ENCODE results near the gene PDXK.

PDXK gene

DNA sequence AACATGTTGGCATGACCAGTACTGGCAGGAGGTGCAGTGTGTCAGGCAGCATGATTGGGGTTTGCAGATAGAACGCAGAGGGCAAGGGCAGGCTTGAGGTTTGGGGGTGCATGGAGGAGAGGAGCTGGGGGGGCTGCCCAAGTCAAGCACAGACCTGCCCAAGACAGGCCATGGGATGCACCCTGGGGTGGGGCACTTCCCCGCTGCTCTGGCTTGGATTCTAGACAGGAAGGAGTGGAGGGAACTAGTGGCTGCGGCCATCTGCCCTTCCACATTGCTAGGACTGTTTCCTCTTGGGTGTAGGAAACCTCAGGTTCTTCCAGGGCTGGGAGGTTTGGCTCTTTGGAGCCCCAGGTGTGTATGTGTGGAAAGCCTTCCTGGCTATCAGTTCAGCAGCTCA lies 3.0 kb downstream of the PDXK start:
- 0 out of 2 replicates have a peak, but pooled peaks cover 7% of the 10 kb centered on the region for H3K79me2 ChIP-seq (ENCODE audit: insufficient read depth, low read length)
- peak overlapping the region; percentile 84; the same call in 1 of the 2 replicates for H3K4me2 ChIP-seq (ENCODE audit: low read length)

DNA sequence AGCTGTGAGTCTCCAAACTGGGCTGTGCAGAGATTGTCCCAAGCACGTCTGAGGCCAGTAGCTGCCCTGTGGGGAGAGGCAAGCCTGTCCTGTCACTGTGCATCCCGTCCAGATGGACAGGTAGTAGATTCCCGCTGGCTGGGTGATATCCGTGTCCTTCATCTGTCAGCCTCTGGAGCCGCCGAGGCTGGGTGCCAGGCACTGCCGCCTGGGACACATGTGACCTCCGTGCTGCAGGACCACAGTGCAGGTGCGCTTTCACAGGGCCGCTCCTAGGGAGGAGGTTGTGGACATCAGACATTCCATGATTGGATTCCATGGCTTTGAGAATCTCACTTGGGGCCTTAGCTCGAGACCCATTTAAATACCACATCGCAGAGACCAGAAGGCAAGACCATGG lies 4.7 kb downstream of the PDXK start:
- H3K9me3 ChIP-seq (ENCODE audit: low read length), result no peaks in the 10 kb centered on the region
- H3K27me3 ChIP-seq (ENCODE audit: insufficient read depth, low read length), result no peaks in the 10 kb centered on the region
- 0 out of 2 replicates have a peak, but pooled peaks cover 7% of the 10 kb centered on the region for H3K79me2 ChIP-seq (ENCODE audit: insufficient read depth, low read length)
- H3K9ac ChIP-seq (ENCODE audit: low read length), result no peak overlapping the region; the same call in 1 of the 2 replicates
- no peak overlapping the region for H3K4me3 ChIP-seq (ENCODE audit: low read depth, low read length, poor library complexity, severe bottlenecking)
- H3F3A ChIP-seq (ENCODE audit: insufficient read depth, low read length), result no peaks in the 10 kb centered on the region
- peaks cover 76% of the 10 kb centered on the region for H3K4me1 ChIP-seq (ENCODE audit: insufficient read depth, low read length, severe bottlenecking)
- H2AFZ ChIP-seq (ENCODE audit: low read length), result no peak overlapping the region
- H3K27ac ChIP-seq (ENCODE audit: low read depth, low read length, poor library complexity, severe bottlenecking), result peak overlapping the region; percentile 91
- H3K9me2 ChIP-seq (ENCODE audit: low read depth, low read length), result no peaks in the 10 kb centered on the region
- H3K4me2 ChIP-seq (ENCODE audit: low read length), result no peak overlapping the region; the same call in 1 of the 2 replicates
- TF ChIP-seq EZH2 (IDR thresholded peaks at IDR 0.05; ENCODE audit: borderline replicate concordance, low read length), result no peak
- H3K36me3 ChIP-seq (ENCODE audit: insufficient read depth, low read length), result peaks cover 8% of the 10 kb centered on the region
- no peaks in the 10 kb centered on the region for H4K20me1 ChIP-seq (ENCODE audit: insufficient read depth, low read length)

More for the DNA sequence above, 3.0 kb downstream of the PDXK start:
- Histone ChIP-seq H3K9ac (ENCODE audit: low read length) (no peak overlapping the region; the same call in 1 of the 2 replicates), H3K27me3 (ENCODE audit: insufficient read depth, low read length) (peaks cover 6% of the 10 kb centered on the region), H3K9me2 (ENCODE audit: low read depth, low read length) (no peaks in the 10 kb centered on the region), H3K27ac (ENCODE audit: low read depth, low read length, poor library complexity, severe bottlenecking) (peak overlapping the region; percentile 29), H3K9me3 (ENCODE audit: low read length) (no peaks in the 10 kb centered on the region), H3F3A (ENCODE audit: insufficient read depth, low read length) (no peaks in the 10 kb centered on the region), H2AFZ (ENCODE audit: low read length) (no peak overlapping the region), H4K20me1 (ENCODE audit: insufficient read depth, low read length) (no peaks in the 10 kb centered on the region), H3K4me3 (ENCODE audit: low read depth, low read length, poor library complexity, severe bottlenecking) (no peak overlapping the region), H3K4me1 (ENCODE audit: insufficient read depth, low read length, severe bottlenecking) (peaks cover 66% of the 10 kb centered on the region), H3K36me3 (ENCODE audit: insufficient read depth, low read length) (peaks cover 8% of the 10 kb centered on the region)
- TF ChIP-seq, protein P1, sequence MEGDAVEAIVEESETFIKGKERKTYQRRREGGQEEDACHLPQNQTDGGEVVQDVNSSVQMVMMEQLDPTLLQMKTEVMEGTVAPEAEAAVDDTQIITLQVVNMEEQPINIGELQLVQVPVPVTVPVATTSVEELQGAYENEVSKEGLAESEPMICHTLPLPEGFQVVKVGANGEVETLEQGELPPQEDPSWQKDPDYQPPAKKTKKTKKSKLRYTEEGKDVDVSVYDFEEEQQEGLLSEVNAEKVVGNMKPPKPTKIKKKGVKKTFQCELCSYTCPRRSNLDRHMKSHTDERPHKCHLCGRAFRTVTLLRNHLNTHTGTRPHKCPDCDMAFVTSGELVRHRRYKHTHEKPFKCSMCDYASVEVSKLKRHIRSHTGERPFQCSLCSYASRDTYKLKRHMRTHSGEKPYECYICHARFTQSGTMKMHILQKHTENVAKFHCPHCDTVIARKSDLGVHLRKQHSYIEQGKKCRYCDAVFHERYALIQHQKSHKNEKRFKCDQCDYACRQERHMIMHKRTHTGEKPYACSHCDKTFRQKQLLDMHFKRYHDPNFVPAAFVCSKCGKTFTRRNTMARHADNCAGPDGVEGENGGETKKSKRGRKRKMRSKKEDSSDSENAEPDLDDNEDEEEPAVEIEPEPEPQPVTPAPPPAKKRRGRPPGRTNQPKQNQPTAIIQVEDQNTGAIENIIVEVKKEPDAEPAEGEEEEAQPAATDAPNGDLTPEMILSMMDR (IDR thresholded peaks at IDR 0.05; ENCODE audit: low read length), result no peak
- no peak for TF ChIP-seq EZH2 (IDR thresholded peaks at IDR 0.05; ENCODE audit: borderline replicate concordance, low read length)

DNA sequence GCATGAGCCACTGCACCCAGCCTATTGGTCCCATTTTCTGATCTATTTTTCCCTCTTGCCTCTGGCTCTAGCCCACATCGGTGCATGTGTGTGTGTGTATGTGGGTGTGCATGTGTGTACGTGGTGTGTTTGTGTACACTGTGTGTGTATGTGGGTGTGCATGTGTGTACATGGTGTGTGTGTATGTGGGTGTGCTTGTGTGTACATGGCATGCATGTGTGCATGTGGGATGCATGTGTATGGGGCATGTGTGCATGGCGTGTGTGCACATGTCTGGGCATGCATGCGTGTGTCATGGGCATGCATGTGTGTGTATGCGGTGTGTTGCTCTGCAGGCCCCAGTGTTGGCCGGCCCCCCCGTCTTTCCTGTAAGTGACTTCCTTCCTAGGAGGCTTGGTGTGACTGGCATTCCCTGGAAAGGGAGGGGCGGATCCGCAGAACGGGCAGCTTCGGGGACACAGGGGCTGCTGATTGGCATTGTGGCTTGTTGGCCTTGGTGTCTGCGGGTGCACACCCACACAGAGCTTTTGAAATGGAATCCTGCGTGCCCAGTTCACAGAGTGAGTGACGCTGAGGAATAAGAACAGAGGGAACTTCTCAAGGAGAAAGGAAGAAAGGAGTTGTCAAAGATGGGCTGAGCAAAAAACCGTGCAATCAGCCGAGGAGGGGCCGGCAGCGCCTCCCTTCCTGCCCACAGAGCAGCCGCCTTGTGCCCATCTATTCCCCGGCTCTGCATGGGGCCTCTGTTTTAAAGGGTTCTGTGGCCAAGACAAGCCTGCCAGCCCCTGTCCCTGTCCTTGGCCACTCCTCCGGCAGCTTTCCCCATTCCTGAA lies 8.0 kb downstream of the PDXK start:
- H3K36me3 ChIP-seq (ENCODE audit: insufficient read depth, low read length), result peaks cover 8% of the 10 kb centered on the region
- H3K4me3 ChIP-seq (ENCODE audit: low read depth, low read length, poor library complexity, severe bottlenecking), result peak overlapping the region; percentile 61
- H2AFZ ChIP-seq (ENCODE audit: low read length), result no peak overlapping the region
- no peak overlapping the region; the same call in 1 of the 2 replicates for H3K9ac ChIP-seq (ENCODE audit: low read length)
- H3K9me3 ChIP-seq (ENCODE audit: low read length), result no peaks in the 10 kb centered on the region
- H3K9me2 ChIP-seq (ENCODE audit: low read depth, low read length), result no peaks in the 10 kb centered on the region
- TF ChIP-seq, protein P1 (IDR thresholded peaks at IDR 0.05; ENCODE audit: low read length), result no peak
- TF ChIP-seq EZH2 (IDR thresholded peaks at IDR 0.05; ENCODE audit: borderline replicate concordance, low read length), result no peak
- H3K4me1 ChIP-seq (ENCODE audit: insufficient read depth, low read length, severe bottlenecking), result peaks cover 61% of the 10 kb centered on the region
- peak overlapping the region; percentile 69; the same call in 1 of the 2 replicates for H3K4me2 ChIP-seq (ENCODE audit: low read length)
- no peaks in the 10 kb centered on the region for H3K79me2 ChIP-seq (ENCODE audit: insufficient read depth, low read length)
- peak overlapping the region; percentile 91 for H3K27ac ChIP-seq (ENCODE audit: low read depth, low read length, poor library complexity, severe bottlenecking)
- H4K20me1 ChIP-seq (ENCODE audit: insufficient read depth, low read length), result no peaks in the 10 kb centered on the region
- no peaks in the 10 kb centered on the region for H3K27me3 ChIP-seq (ENCODE audit: insufficient read depth, low read length)
- H3F3A ChIP-seq (ENCODE audit: insufficient read depth, low read length), result no peaks in the 10 kb centered on the region
